SK-N-MC (cell line): Measurements from ENCODE around the gene AK5.
"Not testable (repeated sequence)": the region's sequence is repeated elsewhere in the genome, so short reads cannot be mapped to it uniquely, and the experiment has no call there.

Experiments used
- DNase-seq: peaks from one replicate; pipeline ENCODE4 v3.0.0-alpha.2; 2011; ENCODE audit warnings: low read depth, low spot score
- H3K27ac ChIP-seq: fragments of 200-600 bp; sonication (generic); 2 replicates; pipeline ENCODE4 v1.5.1; 2016; ENCODE audit warnings: mixed run types
- H3K36me3 ChIP-seq: fragments of 200-600 bp; sonication (generic); 2 replicates; pipeline ENCODE4 v1.6.1; 2017; ENCODE audit warnings: antibody characterized with exemption, low read length, mixed read lengths; ENCODE audit not compliant: insufficient read depth
- H3K4me3 ChIP-seq: fragments of 200-600 bp; sonication (generic); 2 replicates; pipeline ENCODE4 v1.5.1; 2016
- H3K9ac ChIP-seq: fragments of 200-600 bp; sonication (generic); 2 replicates; pipeline ENCODE4 v1.8.0; 2017; ENCODE audit warnings: mixed run types, mixed read lengths; ENCODE audit not compliant: insufficient read length
- H3K9me3 ChIP-seq: fragments of 200-600 bp; sonication (generic); 2 replicates; pipeline ENCODE4 v1.6.1; 2017; ENCODE audit warnings: low read depth, mild to moderate bottlenecking, antibody characterized with exemption, low read length, moderate library complexity, mixed read lengths
- EZH2 ChIP-seq: fragments of 200-600 bp; sonication (generic); IDR thresholded peaks from one replicate; pipeline ENCODE4 v1.6.1; 2017; ENCODE audit warnings: antibody characterized with exemption
- FOXP2 ChIP-seq: optimal IDR thresholded peaks from 2 replicates; pipeline ENCODE3; 2011; ENCODE audit warnings: mild to moderate bottlenecking, moderate library complexity; ENCODE audit not compliant: insufficient read depth; ENCODE audit errors: extremely low read length, control extremely low read depth
- POLR2AphosphoS5 ChIP-seq: IDR thresholded peaks from 2 replicates; pipeline ENCODE4 v1.6.1; 2012; ENCODE audit warnings: mild to moderate bottlenecking, low read depth, low read length, borderline replicate concordance

AK5 gene

GRCh38 chr1:77511440-77511840, 229.6 kb downstream of the AK5 start:
- no peaks in the 10 kb centered on the region for H3K36me3 ChIP-seq
- no peak overlapping the region for H3K27ac ChIP-seq
- no peak for DNase-seq
- no peak overlapping the region for H3K4me3 ChIP-seq
- no peaks in the 10 kb centered on the region for H3K9me3 ChIP-seq
- TF ChIP-seq EZH2 (no peak), FOXP2 (no peak), POLR2AphosphoS5 (no peak)
- no peak overlapping the region for H3K9ac ChIP-seq

GRCh38 chr1:77512650-77513049, 230.8 kb downstream of the AK5 start:
- not testable (repeated sequence) for H3K27ac ChIP-seq, H3K4me3 ChIP-seq, DNase-seq, H3K36me3 ChIP-seq, H3K9ac ChIP-seq, H3K9me3 ChIP-seq

DNA sequence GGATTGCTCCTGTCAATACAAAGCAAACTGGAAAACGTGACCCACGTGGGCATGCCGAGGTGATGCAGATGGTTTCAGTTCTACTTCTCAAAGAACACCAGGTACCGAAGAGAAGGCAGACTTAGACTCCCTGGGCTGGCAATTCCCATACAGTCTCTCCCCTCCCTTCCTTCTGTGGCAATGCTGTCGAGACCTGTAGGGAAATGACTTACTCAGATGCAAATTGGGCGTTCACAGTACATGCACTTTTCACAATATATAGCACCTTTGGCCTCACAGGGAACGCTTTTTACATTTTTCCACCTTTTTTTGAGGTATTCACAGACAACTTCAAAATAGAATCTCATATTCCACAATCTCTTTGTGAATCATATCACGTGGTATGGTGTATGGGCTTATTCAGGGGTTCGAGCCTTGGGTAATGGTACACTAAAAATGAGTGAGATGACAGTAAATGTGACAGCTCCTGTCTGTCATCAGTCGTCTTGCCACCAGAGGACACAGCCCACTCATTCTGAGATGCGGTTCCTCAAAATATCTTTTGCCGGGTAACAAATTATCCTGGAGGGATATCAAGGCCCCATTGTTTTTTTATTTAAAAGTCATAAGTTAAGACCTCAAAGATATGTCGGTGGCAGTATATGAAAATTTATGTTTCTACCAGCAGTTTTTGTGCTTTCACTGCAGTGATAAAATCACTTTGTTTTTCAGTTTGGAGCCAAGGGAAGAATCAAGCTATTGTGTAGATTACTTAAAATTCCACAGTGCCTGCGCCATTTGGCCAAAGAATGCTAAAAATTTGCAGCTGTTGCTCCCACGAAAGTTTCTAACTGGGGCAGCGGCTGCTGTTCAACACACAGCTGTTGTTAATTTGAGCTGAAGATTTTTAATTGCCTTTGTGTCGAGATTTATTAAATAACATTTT, 232.3 kb downstream of the AK5 start:
- Histone ChIP-seq H3K9ac (peak overlapping the region; percentile 8), H3K4me3 (peak overlapping the region; percentile 37), H3K36me3 (no peaks in the 10 kb centered on the region), H3K27ac (peak overlapping the region; percentile 90), H3K9me3 (no peaks in the 10 kb centered on the region)
- TF ChIP-seq EZH2 (no peak), POLR2AphosphoS5 (no peak; the same call in 1 of the 2 replicates), FOXP2 (peak; percentile 20)
- peak; percentile 48 for DNase-seq

- DNase-seq = no peak
- TF ChIP-seq EZH2 (no peak), POLR2AphosphoS5 (no peak), FOXP2 (no peak)
- peak overlapping the region; percentile 37 for H3K4me3 ChIP-seq
- H3K27ac ChIP-seq = peak overlapping the region; percentile 90
- H3K9ac ChIP-seq = no peak overlapping the region
- no peaks in the 10 kb centered on the region for H3K9me3 ChIP-seq
- H3K36me3 ChIP-seq = no peaks in the 10 kb centered on the region
These were observed 233.3 kb downstream of the AK5 start for GRCh38 chr1:77514921-77515776.

DNA sequence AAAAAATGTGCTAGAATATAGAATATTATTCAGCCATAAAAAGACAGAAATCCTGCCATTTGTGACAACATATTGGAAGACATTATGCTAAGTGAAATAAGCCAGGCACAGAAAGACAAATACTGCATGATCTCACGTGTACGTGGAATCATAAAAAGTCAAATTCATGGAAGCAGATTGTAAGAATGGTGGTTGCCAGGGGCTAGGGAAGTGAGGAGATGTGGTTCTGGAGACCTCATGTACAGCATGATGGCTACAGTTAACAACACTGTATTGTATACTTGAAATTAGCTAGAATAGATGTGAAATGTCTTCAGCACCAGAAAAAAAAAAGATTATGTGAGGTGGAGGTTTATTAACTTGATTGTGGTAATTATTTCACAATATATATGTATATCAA, 234.3 kb downstream of the AK5 start:
- Histone ChIP-seq H3K4me3 (no peak overlapping the region), H3K36me3 (no peaks in the 10 kb centered on the region), H3K9ac (no peak overlapping the region), H3K27ac (no peak overlapping the region), H3K9me3 (no peaks in the 10 kb centered on the region)
- TF ChIP-seq POLR2AphosphoS5 (no peak), EZH2 (no peak), FOXP2 (no peak)
- no peak for DNase-seq

GRCh38 chr1:77524038-77524437, 242.2 kb downstream of the AK5 start:
- DNase-seq = no peak
- Histone ChIP-seq H3K9me3 (no peaks in the 10 kb centered on the region), H3K36me3 (no peaks in the 10 kb centered on the region), H3K27ac (no peak overlapping the region), H3K9ac (no peak overlapping the region), H3K4me3 (no peak overlapping the region)
- TF ChIP-seq FOXP2 = no peak
- no peak for TF ChIP-seq POLR2AphosphoS5
- no peak for TF ChIP-seq EZH2

DNA sequence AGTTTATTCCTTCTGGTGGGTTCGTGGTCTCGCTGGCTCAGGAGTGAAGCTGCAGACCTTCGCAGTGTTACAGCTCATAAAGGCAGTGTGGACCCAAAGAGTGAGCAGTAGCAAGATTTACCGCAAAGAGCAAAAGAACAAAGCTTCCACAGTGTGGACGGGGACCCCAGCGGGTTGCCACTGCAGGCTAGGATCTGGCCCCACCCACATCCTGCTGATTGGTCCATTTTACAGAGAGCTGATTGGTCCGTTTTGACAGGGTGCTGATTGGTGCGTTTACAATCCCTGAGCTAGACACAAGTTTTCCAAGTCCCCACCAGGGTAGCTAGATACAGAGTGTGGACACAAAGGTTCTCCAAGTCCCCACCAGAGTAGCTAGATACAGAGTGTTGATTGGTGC, 249.3 kb downstream of the AK5 start:
- H3K9me3 ChIP-seq, DNase-seq, H3K27ac ChIP-seq, H3K36me3 ChIP-seq, H3K9ac ChIP-seq, H3K4me3 ChIP-seq: not testable (repeated sequence)

- H3K27ac ChIP-seq, H3K36me3 ChIP-seq, DNase-seq, H3K9ac ChIP-seq, H3K9me3 ChIP-seq, H3K4me3 ChIP-seq: not testable (repeated sequence)
These were observed 249.9 kb downstream of the AK5 start for GRCh38 chr1:77531596-77532280.
